Thyroid gland (tissue), 4 donors: ENCODE data around the gene CD274. TPM values are rescaled to one million over a fixed set of nuclear protein-coding genes. Genes with fewer than 3 reads are reported as not detected.

Source experiments
- DNase-seq, 2 donors: peaks; one replicate each; pipeline ENCODE4 v3.0.0-alpha.2; 2019
- H3K27ac ChIP-seq, 3 donors: fragments of 200-600 bp; sonication (generic); 1 replicate in 2 of 3; 2 replicates in 1 of 3; pipeline ENCODE4 v1.5.1; 2016 to 2019; ENCODE audit warnings: mild to moderate bottlenecking in 1 of 3, moderate library complexity in 1 of 3
- H3K27me3 ChIP-seq: fragments of 200-600 bp; sonication (generic); one replicate; pipeline ENCODE4 v1.5.1; 2019
- H3K36me3 ChIP-seq, 2 donors: fragments of 200-600 bp; sonication (generic); one replicate each; pipeline ENCODE4 v1.5.1; 2016 to 2019
- H3K4me1 ChIP-seq, 2 donors: fragments of 200-600 bp; sonication (generic); one replicate each; pipeline ENCODE4 v1.5.1; 2017 to 2019
- H3K4me3 ChIP-seq, 3 donors: fragments of 200-600 bp; sonication (generic); replicated peaks in 1 of 3; 1 replicate in 2 of 3; 2 replicates in 1 of 3; pipeline ENCODE4 v1.5.1; 2016; ENCODE audit warnings: mild to moderate bottlenecking in 1 of 3
- H3K9me3 ChIP-seq: fragments of 200-600 bp; sonication (generic); one replicate; pipeline ENCODE4 v1.5.1; 2017
- POLR2A ChIP-seq, 2 donors: fragments of 450-650 bp; IDR thresholded peaks; one replicate each; pipeline ENCODE4 v1.6.1; 2017; ENCODE audit warnings: antibody characterized with exemption in 2 of 2, mild to moderate bottlenecking in 2 of 2, moderate library complexity in 1 of 2
- WGBS, 2 donors: methylation state at CpG; one replicate each; pipeline ENCODE4 v1.1.5; 2017; 5-methylcytosine and 5-hydroxymethylcytosine counted together
- intact Hi-C: fragments of 100-400 bp; cut with DNase I; formaldehyde crosslinking; loops from one replicate; pipeline ENCODE4 v1.15.1; 2023
- total RNA-seq, 4 donors: library from RNA; depleted of rRNA; stranded (reverse); fragments of >200 nt; gene quantifications; one replicate each; pipeline ENCODE4 v1.2.3, GENCODE V29; 2016
- TF ChIP-seq, protein P1 (sequence below), 6 experiments: fragments of 200-600 bp in 3 of 6; fragments of 450-650 bp in 3 of 6; sonication (generic) in 3 of 6; IDR thresholded peaks; one replicate each; pipeline ENCODE4 v1.5.1; 2016 to 2019; ENCODE audit warnings: antibody characterized with exemption in 6 of 6, mild to moderate bottlenecking in 2 of 6, inconsistent platforms in 1 of 6, moderate library complexity in 1 of 6

Gene CD274
- total RNA-seq, 4 donors from 2014 or later: 3.0 to 6.5 (median 4.9) TPM

- no peaks in the 10 kb centered on the region for H3K27me3 ChIP-seq
- no peak overlapping the region for H3K27ac ChIP-seq
- H3K36me3 ChIP-seq: no peaks in the 10 kb centered on the region
- TF ChIP-seq POLR2A (IDR thresholded peaks at IDR 0.05): no peak
- TF ChIP-seq, protein P1, sequence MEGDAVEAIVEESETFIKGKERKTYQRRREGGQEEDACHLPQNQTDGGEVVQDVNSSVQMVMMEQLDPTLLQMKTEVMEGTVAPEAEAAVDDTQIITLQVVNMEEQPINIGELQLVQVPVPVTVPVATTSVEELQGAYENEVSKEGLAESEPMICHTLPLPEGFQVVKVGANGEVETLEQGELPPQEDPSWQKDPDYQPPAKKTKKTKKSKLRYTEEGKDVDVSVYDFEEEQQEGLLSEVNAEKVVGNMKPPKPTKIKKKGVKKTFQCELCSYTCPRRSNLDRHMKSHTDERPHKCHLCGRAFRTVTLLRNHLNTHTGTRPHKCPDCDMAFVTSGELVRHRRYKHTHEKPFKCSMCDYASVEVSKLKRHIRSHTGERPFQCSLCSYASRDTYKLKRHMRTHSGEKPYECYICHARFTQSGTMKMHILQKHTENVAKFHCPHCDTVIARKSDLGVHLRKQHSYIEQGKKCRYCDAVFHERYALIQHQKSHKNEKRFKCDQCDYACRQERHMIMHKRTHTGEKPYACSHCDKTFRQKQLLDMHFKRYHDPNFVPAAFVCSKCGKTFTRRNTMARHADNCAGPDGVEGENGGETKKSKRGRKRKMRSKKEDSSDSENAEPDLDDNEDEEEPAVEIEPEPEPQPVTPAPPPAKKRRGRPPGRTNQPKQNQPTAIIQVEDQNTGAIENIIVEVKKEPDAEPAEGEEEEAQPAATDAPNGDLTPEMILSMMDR (IDR thresholded peaks at IDR 0.05): no peak
- DNase-seq: no peak
- no peak overlapping the region for H3K4me3 ChIP-seq
- intact Hi-C loops: no loop called here
- H3K4me1 ChIP-seq: peaks cover 0 to 11% of the 10 kb centered on the region in 2 donors
- no peaks in the 10 kb centered on the region for H3K9me3 ChIP-seq
- whole genome bisulfite sequencing, 2 donors: 60 to 80% methylated on average over 1 of the region's 1 CpG
Observed at GRCh38 chr9:5511476-5511875, 61.1 kb downstream of the CD274 start.

- Histone ChIP-seq H3K36me3 (no peaks in the 10 kb centered on the region), H3K4me1 (peaks cover 0 to 11% of the 10 kb centered on the region in 2 donors), H3K9me3 (no peaks in the 10 kb centered on the region), H3K27me3 (no peaks in the 10 kb centered on the region), H3K27ac (no peak overlapping the region), H3K4me3 (no peak overlapping the region)
- no peak for DNase-seq
- intact Hi-C loops: no loop called here
- WGBS, 2 donors: 91 to 92% methylated on average over 6 of the region's 6 CpGs
- no peak for TF ChIP-seq POLR2A (IDR thresholded peaks at IDR 0.05)
- TF ChIP-seq, protein P1 (IDR thresholded peaks at IDR 0.05): no peak
Observed at GRCh38 chr9:5511935-5512580, 61.7 kb downstream of the CD274 start.

- 69 to 78% methylated on average over 2 of the region's 2 CpGs for WGBS, 2 donors
- H3K27ac ChIP-seq: no peak overlapping the region
- no peaks in the 10 kb centered on the region for H3K27me3 ChIP-seq
- H3K9me3 ChIP-seq: no peaks in the 10 kb centered on the region
- TF ChIP-seq POLR2A (IDR thresholded peaks at IDR 0.05): no peak
- TF ChIP-seq, protein P1 (IDR thresholded peaks at IDR 0.05): no peak
- no peak for DNase-seq
- H3K36me3 ChIP-seq: no peaks in the 10 kb centered on the region
- H3K4me3 ChIP-seq: no peak overlapping the region
- intact Hi-C loops: no loop called here
- H3K4me1 ChIP-seq: peaks cover 0 to 11% of the 10 kb centered on the region in 2 donors
Observed at GRCh38 chr9:5512658-5513452, 62.5 kb downstream of the CD274 start.

GRCh38 chr9:5513966-5514616, 63.7 kb downstream of the CD274 start:
- DNase-seq: no peak
- no peak overlapping the region for H3K4me3 ChIP-seq
- no peaks in the 10 kb centered on the region for H3K27me3 ChIP-seq
- TF ChIP-seq, protein P1 (IDR thresholded peaks at IDR 0.05): no peak
- no peak for TF ChIP-seq POLR2A (IDR thresholded peaks at IDR 0.05)
- H3K9me3 ChIP-seq: no peaks in the 10 kb centered on the region
- no peaks in the 10 kb centered on the region for H3K36me3 ChIP-seq
- intact Hi-C loops: no loop called here
- H3K4me1 ChIP-seq: peaks cover 0 to 11% of the 10 kb centered on the region in 2 donors
- 94 to 95% methylated on average over 2 of the region's 2 CpGs for WGBS, 2 donors
- no peak overlapping the region for H3K27ac ChIP-seq
